ENCODE measurements around the gene ZNF775.
A peak's percentile ranks its signal among the peaks of the same experiment; 100 is the strongest.
"Not testable (repeated sequence)": the region's sequence is repeated elsewhere in the genome, so short reads cannot be mapped to it uniquely, and the experiment has no call there.

The ZNF775 gene

DNA sequence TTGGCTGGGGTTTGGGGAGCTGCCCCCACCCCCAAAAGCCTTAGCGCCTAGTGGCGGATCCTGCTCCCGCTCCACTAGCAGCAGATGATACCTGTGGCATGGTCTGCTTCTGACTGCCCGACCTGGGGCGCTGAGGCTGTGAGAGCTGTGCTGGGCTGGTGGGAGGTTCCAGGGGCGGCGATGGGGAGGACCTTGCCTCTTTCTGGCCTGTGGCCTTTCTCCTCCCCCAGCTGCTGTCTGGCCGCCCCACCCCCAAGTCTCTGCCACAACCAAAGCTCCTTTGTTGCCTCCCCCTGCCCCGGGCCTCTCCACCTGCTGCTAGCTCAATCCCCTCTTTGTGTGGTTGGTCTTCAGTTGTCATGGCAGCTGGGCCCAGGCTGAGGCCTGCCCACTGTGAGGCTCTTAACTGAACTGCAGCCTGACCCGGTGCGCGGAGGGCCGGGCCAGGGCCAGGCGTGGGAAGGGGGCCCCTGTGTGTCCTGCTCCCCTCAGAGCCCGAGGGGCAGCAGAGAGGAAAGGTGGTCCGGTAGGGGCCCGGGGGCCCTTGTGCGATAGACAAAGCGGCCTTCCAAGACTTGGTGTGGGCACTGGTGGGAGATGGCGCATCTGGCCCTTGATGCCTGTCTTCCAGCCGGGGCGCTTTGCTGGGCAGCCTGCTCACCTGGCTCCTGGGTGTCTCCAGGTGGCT lies 4.7 kb downstream of the ZNF775 start:
- no peak for DNase-seq

DNA sequence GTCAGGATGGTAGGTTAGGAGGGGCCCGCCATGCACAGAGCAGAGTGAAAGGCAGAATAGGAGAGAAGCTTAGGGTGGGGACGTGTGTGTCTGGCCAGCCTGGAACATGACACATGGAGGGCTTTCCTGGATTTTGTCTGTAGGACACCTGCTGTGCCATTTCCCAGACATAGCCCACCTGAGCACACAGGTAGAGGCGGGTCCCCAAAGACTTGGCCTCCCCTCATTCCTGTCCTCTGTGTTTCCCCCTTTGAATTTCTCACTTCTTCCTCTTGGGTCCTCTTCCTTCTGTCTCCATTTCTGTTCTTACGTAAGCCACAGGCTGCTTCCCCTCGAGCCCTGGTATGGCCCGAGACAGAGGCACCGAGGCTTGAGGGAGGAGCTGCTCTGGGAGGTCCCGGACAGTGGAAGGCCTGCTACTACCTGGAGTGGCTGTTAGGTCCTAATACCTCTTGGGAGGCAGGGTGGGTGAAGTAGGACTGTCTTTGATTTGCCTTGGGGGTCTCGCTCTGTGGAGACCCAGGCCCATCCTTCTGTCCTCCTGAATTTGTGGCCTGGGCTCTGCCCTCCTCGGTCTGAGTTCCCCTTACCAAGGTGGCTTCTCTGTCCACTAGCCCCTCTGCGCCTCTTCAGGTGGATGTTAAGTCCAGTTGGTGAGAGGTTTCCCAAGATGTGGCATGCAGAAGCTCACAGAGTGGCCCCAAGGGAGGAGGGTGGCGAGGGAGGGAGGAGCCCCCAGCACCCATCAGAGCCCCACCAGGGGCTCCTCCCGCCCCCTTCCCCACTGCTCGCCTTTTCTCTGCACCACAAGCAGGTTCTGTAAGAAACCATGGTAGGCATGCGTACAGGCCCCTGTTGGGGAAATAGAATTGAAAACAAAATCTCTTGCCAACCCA lies 5.5 kb downstream of the ZNF775 start:
- DNase-seq, result peak; percentile 28 to 38

DNA sequence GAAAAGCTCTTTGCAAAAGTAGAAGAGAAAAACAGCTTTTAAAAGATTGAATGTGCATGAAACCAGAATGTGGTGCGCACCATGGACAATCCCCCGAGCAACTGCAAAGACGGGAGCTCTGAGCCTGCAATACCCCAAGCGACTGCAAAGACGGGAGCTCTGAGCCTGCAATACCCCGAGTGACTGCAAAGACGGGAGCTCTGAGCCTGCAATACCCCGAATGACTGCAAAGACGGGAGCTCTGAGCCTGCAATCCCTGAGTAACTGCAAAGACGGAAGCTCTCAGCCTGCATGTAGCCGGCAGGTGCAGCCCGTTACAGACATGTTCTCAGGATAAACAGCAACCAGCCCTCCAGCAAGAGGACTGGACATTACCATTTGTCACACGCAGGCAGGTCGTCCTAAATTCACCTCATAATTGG lies 6.2 kb downstream of the ZNF775 start:
- no peak for DNase-seq

DNA sequence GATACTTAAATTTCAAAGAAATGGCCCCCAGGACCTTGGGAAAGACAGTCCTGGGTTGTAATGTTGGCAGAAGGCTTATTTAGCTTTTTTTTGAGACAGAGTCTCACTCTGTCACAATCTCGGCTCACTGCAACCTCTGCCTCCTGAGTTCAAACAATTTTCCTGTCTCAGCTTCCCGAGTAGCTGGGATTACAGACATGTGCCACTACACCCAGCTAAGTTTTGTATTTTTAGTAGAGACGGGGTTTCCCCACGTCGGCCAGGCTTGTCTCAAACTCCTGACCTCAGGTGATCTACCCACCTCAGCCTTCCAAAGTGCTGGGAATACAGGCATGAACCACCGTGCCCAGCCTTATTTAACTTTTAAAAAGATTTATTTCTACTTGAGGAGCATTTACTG lies 6.8 kb downstream of the ZNF775 start:
- not testable (repeated sequence) for DNase-seq

DNA sequence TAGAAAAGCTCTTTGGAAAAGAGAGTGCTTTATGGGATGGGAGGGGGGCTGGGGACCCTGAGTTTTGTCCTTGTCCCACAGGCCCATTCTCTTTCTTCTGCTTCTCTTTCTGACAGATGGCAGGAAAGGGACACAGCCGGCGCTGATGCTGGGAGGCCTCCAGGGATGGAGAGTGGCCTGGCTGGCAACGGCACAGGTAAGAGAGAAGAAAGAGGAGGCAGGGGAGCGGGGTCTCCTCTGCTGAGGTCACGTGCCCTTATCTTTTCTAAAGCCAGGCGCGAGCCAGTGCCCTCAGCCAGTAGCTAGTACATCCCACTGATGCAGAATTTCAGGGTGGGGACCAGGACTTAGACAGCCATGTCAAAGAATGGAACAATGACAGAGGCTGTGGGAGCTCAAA lies 9.2 kb downstream of the ZNF775 start:
- no peak for DNase-seq

GRCh38 chr7:150388709-150389531 lies 9.8 kb downstream of the ZNF775 start:
- no peak for DNase-seq

GRCh38 chr7:150389532-150389816 lies 10.3 kb downstream of the ZNF775 start:
- no peak for DNase-seq

GRCh38 chr7:150390205-150390604 lies 11.1 kb downstream of the ZNF775 start:
- DNase-seq, result no peak

DNA sequence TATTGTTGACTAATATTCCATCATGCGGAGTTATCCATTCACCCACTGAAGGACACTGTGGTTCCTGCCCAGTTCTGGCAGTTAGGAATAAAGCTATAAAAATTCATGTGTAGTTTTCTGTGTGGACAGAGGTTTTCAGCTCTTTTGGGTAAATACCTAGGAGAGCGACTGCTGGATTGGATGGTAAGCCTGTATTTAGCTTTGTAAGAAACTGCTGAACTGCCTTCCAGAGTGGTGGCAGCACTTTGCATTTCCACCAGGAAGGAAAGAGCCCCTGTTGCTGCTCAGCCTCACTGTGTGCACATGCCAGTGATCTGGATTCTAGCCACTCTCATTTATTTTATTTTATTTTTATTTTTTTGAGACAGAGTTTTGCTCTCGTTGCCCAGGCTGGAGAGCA lies 14.2 kb downstream of the ZNF775 start:
- no peak for DNase-seq

DNA sequence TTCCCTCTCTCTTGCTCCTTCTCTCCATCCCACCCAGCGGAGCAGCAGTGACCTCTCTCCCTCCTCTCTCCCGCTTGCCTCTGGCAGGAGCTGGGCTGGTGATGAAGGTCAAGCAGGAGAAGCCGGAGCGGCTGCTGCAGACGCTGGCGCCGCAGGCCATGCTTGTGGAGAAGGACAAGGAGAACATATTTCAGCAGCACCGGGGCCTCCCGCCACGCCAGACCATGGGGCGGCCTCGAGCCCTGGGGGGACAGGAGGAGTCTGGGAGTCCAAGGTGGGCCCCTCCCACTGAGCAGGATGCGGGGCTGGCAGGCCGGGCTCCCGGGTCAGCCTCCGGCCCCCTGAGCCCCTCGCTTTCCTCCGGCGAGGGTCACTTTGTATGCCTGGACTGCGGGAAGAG lies 17.3 kb downstream of the ZNF775 start:
- DNase-seq, result no peak

DNA sequence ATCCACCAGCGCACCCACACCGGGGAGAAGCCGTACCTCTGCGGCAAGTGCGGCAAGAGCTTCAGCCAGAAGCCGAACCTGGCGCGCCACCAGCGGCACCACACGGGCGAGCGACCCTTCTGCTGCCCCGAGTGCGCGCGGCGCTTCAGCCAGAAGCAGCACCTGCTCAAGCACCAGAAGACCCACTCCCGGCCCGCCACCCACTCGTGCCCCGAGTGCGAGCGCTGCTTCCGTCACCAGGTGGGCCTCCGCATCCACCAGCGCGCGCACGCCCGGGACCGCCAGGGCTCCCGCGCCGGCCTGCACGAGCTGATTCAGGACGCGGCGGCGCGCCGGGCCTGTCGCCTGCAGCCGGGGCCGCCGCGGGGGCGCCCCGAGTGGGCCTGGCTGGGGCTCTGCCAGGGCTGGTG lies 17.7 kb downstream of the ZNF775 start:
- no peak for DNase-seq

GRCh38 chr7:150397346-150398107 lies 18.4 kb downstream of the ZNF775 start:
- DNase-seq, result no peak

DNA sequence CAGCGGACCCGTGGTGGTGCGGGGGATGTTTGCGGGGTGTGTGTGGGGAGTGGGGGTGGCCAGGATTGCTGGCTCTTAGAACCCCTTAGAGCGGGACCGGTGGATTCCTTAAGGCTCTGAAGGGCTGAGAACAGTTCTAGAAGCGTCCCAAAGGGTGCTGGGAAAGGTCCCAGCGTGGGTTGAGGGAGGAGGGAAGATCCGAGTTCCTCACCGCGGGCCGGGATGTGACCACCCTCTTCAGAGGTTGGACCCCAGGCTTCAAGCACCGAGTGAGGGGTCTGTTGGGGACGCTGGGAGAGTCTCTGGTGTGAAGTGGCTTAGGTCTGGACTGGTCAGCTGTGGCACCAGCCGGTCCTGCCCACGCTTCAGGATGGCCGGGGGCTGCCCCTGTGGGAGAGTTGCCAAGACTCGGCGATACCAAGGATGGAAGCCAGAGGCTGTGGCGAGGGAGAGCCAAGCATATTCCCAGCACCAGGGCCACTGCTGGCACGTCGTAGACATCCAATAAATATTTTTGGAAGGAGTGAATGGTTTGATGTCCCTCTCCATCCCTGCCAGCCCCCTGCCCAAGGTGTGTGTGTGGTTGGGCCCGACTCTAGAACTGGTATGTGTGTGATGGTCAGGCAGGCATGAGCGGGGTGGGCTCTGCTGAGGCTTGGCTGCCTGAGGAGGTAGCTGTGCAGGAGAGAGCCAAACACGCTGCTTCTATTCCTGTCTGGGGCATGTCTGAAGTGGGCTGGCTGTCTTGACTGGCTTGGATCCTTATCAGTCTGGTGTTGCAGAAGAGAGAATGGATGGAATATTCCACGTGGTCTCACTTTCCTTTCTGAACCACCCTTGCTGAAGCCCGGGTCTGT lies 19.2 kb downstream of the ZNF775 start:
- DNase-seq, result no peak

DNA sequence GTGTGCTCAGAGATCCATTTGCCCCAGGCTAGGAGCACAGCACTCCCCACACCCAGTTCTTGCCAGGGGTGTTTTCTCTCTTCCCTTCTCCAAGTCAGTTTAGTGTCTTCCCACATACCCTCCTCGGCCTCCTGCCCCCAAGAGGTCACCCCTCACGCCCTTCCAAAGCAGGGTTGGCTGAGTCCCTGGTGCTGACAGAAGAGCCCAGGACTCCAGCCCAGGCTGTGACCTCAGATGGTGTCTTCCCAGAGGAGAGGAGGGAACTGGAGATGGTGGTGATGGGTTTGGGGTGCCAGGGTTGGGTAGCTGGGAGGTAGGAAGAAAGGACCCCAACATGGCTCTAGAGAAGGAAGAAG lies 19.8 kb downstream of the ZNF775 start:
- DNase-seq, result no peak

- DNase-seq, result no peak
These were observed 20.4 kb downstream of the ZNF775 start for GRCh38 chr7:150399421-150400007.

DNA sequence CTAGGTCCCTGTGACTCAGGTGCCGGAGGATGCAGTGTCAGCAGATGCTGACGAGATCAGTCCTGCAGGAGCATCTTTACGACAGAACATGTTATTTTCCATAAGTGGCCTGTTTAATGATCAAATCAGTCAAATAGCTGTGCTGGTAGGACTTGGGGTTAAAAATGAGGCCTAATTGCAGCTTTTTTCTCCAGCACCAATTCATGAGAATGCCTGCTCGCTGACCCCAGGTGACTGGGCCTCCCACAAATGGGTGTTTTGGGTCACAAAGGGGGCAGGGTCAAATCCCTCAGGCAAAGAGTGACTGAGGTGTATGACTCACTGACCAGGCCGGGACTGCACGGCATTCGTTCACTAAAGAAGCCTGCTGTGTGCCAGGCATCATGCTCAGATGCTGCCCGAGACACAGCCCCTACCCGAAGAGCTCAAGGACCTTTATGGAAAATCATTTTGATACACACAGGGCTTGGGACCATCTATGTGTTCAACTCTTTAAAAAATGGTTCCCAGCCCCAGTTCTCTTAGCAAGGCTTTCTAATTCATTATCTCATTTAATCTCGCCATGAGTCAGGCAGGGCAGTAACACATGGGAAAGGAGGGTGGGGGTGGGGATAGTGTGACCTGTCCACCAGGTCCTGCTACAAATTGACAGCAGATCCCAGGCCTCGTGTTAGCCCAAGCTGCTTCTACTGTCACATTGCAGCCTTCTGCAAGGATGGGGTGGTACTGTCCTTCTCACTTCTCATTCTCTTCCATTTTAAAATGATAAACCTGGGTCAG lies 21.1 kb downstream of the ZNF775 start:
- DNase-seq, result no peak

GRCh38 chr7:150400788-150401423 lies 21.8 kb downstream of the ZNF775 start:
- no peak for DNase-seq

GRCh38 chr7:150401424-150401790 lies 22.3 kb downstream of the ZNF775 start:
- no peak for DNase-seq

DNA sequence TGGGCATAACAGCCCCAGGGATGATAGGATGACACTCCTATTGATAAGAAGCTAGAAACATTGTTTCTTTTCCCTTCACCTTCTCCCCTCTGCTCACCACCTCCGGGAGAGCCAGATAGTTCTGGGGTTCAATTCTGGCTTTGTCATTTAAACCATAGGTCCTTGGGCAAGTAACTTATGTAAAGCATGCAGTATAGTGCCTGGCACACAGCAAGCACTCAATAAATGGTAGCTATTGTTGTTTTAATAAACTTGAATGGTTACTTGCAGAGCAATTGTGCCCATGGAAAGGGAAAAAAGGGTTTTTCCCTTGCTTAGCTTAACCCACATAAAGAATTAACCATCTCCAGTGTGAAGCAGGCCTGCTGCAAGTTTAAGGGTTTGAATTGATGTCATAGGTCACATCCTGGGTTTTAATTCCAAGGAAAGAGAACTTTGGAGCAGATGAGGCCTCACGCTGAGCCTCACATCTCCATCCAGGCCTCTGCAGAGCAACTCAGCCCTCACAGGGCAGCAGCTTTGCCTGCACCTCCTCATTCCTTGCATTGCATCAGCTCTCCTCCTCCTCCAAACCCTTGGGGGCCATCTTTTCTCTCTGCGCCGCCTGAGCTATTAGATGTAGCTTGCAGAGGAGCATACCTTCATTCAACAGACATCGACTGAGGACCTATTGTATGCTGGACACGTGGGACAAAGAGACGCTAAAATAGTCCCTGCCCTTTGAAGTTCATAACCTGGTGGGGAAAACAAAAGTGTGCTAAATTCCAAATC lies 22.9 kb downstream of the ZNF775 start:
- no peak for DNase-seq

All from AML-193 (cell line).